PFSK-1 (cell line): ENCODE measurements around the gene MRPL20.

Source experiments
- FOXP2 ChIP-seq: optimal IDR thresholded peaks from 2 replicates; pipeline ENCODE3; 2011; ENCODE audit warnings: borderline replicate concordance, control low read depth, inconsistent platforms; ENCODE audit not compliant: insufficient read depth; ENCODE audit errors: extremely low read length, extremely low read depth
- POLR2AphosphoS5 ChIP-seq: IDR thresholded peaks from 2 replicates; pipeline ENCODE4 v1.6.1; 2012; ENCODE audit warnings: low read depth, mild to moderate bottlenecking, control low read depth, low read length, moderate library complexity
- REST ChIP-seq, 2 experiments: IDR thresholded peaks; 2 replicates each; pipeline versions ENCODE4 v1.6.1 to v1.8.0; 2011 to 2012; ENCODE audit warnings: low read depth in 2 of 2, low read length in 2 of 2, control low read depth in 1 of 2, inconsistent platforms in 1 of 2, mild to moderate bottlenecking in 1 of 2, moderate library complexity in 1 of 2; ENCODE audit not compliant: insufficient read depth in 1 of 2
- SIN3A ChIP-seq: IDR thresholded peaks from 2 replicates; pipeline ENCODE4 v1.6.1; 2012; ENCODE audit warnings: mild to moderate bottlenecking, low read length, moderate library complexity, borderline replicate concordance; ENCODE audit not compliant: insufficient read depth
- TAF1 ChIP-seq: IDR thresholded peaks from 2 replicates; pipeline ENCODE4 v1.6.1; 2012; ENCODE audit warnings: low read length, control low read depth, borderline replicate concordance; ENCODE audit not compliant: insufficient read depth

GRCh38 chr1:1425753-1426495 lies 18.8 kb upstream of the MRPL20 start:
- TF ChIP-seq POLR2AphosphoS5: no peak
- no peak for TF ChIP-seq FOXP2
- TF ChIP-seq SIN3A: no peak
- no peak for TF ChIP-seq TAF1
- TF ChIP-seq REST (IDR thresholded peaks at IDR 0.05; ENCODE audit: insufficient read depth in 1 of 2, low read depth in 2 of 2, low read length in 2 of 2): no peak
